GM12891 (cell line): Measurements from ENCODE around the gene SYNDIG1.

Experiments used
- POLR2A ChIP-seq: IDR thresholded peaks from 2 replicates; pipeline ENCODE4 v1.6.1; 2011; ENCODE audit warnings: low read depth, low read length, control low read depth
- POLR2AphosphoS5 ChIP-seq: IDR thresholded peaks from 2 replicates; pipeline ENCODE4 v1.6.1; 2011; ENCODE audit warnings: low read depth, low read length, control low read depth
- SPI1 ChIP-seq: IDR thresholded peaks from 2 replicates; pipeline ENCODE4 v1.6.1; 2011; ENCODE audit warnings: low read depth, low read length, control low read depth
- TAF1 ChIP-seq: IDR thresholded peaks from 2 replicates; pipeline ENCODE4 v1.6.1; 2011; ENCODE audit warnings: low read depth, low read length, control low read depth

- TF ChIP-seq TAF1 (no peak), POLR2AphosphoS5 (no peak), POLR2A (no peak), SPI1 (no peak)
Measured at GRCh38 chr20:24530131-24530680, 60.8 kb downstream of the SYNDIG1 start.
